Lower leg skin (tissue), 3 donors: ENCODE results near the gene ADGRD1.

Experiments used
- CTCF ChIP-seq, 3 donors: fragments of 450-650 bp; IDR thresholded peaks; one replicate each; pipeline ENCODE4 v1.5.1; 2016; ENCODE audit warnings: antibody characterized with exemption in 3 of 3, mild to moderate bottlenecking in 3 of 3, moderate library complexity in 2 of 3
- POLR2A ChIP-seq, 2 donors: fragments of 450-650 bp; IDR thresholded peaks; one replicate each; pipeline ENCODE4 v1.6.1; 2016 to 2017; ENCODE audit warnings: antibody characterized with exemption in 2 of 2, mild to moderate bottlenecking in 1 of 2, moderate library complexity in 1 of 2

DNA sequence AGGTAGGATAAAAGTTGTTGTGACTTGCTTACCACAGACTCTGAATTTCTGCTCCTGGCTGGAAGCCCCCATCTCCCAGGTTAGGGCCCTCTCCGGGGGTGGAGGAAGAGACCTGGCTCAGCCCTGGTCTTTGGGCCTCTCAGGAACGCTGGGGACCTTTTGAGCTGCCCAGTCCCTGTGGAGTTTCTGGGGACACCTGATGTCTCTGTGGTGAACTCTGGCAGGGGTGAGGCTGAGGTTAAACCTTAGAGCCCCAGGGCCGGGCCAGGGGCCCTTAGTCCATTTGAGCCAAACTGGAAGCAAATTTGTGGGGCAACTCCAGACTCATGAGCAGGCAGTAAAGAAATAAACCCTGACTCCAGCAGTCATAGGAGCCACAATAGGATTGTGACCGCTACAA, 112.1 kb downstream of the ADGRD1 start:
- TF ChIP-seq CTCF (IDR thresholded peaks at IDR 0.05) (no peak), POLR2A (IDR thresholded peaks at IDR 0.05) (no peak)
